G401 (cell line): Measurements from ENCODE around the gene OCSTAMP. TPM values are rescaled to one million over a fixed set of nuclear protein-coding genes. Genes with fewer than 3 reads are reported as not detected.

Source experiments
- DNase-seq: peaks from one replicate; pipeline ENCODE4 v3.0.0-alpha.2; 2015; ENCODE audit warnings: low spot score
- in situ Hi-C: cut with HindIII; loops from 2 replicates; pipeline ENCODE4 v1.10.0; 2016; ENCODE audit warnings: low sequenced_read_pairs, mixed read lengths
- total RNA-seq: library from RNA; depleted of rRNA; stranded (reverse); fragments of >200 nt; shearing (Covaris generic); gene quantifications from 2 replicates; pipeline ENCODE4 v1.2.3, GENCODE V29; 2014; rRNA removed

OCSTAMP gene
- total RNA-seq, result not detected in 2 replicates

DNA sequence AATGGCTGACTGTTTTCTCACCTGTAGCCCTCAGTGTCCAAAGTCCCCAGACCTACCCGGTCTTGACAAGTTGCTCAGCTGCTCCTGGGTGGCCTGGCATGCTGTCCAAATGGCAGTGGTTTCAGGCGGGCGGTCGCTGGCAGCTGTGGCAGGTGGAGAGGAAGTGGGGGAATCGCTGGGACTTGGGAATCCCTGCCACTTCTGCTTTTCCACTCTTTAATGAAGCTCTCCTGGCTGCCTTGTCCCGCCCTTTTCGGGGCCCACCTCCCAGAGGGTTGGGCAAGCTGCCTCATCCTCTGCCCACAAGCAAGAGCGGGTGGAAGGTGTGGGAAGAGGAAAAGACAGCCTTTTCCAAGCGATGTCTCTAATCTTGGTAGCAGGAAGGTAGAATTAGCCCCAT, at the start of gene OCSTAMP:
OCSTAMP (minus strand) TSS at position 194 of the 400 bp plus-strand sequence; CDS start at position 100, 94 bp downstream.
- in situ Hi-C loops, result no loop called here
- no peak for DNase-seq

- DNase-seq, result no peak
- in situ Hi-C loops, result no loop called here
Measured at GRCh38 chr20:46599227-46599987, 49.0 kb upstream of the OCSTAMP start.

- DNase-seq, result no peak
- in situ Hi-C loops, result no loop called here
Measured at GRCh38 chr20:46595933-46596332, 45.5 kb upstream of the OCSTAMP start.

GRCh38 chr20:46594725-46595124, 44.3 kb upstream of the OCSTAMP start:
- in situ Hi-C loops, result no loop called here
- no peak for DNase-seq

DNA sequence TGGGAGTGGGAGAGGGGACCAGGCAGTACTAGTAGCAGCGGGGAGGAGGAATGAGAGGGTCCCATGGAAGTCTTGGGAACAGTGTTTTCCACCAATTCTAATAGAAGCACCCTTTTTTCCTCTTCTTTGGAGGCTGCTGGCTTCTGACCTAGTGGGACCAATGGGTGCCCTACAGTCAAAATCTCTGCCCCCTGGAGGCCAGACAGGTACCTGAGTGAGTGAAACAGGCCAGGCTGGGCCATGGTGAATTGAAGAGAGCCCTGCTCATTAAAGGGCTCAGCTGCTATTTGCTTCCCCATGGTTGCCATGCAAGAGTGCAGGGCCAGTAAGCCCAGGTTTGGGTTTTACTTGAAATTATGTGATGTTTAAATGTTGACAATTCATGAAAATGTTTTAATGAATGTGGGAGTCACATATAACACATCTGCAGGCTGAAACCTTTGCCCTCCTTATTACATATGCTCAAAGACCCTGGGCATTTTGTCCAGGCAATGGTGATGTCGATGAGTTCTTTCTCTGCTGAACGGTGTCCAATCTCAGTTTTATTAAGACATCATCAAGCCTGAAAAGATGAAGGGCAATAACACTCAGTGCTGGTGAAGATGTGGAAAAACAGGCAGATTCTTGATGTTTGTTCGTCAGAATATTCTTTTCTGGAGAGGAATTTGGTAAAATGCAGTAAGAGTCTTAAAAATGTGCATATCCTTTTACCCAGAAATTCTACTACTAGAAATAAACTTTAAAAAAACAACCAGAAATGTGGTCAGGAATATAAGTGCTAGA, 42.3 kb upstream of the OCSTAMP start:
- in situ Hi-C loops, result no loop called here
- DNase-seq, result no peak

DNA sequence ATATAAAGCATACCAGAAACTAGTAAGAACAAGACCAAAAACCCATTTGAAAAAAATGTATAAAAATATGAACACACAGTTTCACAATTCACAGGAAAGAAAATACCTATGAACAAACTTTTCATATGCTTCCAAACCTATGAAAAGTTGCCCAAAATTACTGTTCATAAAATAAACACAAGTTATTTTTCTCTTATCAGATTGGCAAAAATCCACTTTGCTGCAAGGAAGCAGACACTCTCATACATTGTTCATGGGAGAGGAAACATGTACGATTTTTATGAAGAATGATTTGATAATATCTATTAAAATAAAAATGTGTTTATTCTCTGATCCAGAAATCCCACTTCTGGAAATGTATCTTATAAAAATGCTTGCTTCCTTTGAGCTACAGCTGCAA, 40.0 kb upstream of the OCSTAMP start:
- DNase-seq, result no peak
- in situ Hi-C loops, result no loop called here

- DNase-seq, result no peak
- in situ Hi-C loops, result no loop called here
Measured at GRCh38 chr20:46588532-46589511, 38.4 kb upstream of the OCSTAMP start.

DNA sequence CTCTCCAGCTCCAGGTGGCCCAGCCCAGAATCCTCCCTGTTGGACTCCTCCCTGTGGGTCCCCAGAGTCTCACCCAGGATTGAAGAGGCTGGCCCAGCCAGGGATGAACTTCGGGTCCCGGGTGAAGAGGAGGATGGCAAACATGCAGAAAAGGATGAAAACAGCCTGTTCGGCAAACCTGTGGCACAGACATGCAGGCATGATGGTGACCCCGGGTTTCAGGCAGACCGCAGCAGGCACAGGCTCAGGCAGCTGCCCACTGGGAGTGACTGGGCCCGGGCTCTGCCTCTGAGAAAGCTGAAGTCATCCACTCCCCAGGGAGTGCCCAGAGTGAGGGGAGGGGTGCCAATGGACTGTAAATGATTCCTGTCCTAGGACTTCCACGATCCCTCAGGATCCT, 37.5 kb upstream of the OCSTAMP start:
- in situ Hi-C loops, result no loop called here
- no peak for DNase-seq

GRCh38 chr20:46586724-46587123, 36.3 kb upstream of the OCSTAMP start:
- in situ Hi-C loops, result no loop called here
- no peak for DNase-seq

GRCh38 chr20:46584508-46584907, 34.1 kb upstream of the OCSTAMP start:
- in situ Hi-C loops, result no loop called here
- no peak for DNase-seq

GRCh38 chr20:46583411-46584214, 33.2 kb upstream of the OCSTAMP start:
- in situ Hi-C loops, result no loop called here
- DNase-seq, result no peak

GRCh38 chr20:46582648-46583047, 32.2 kb upstream of the OCSTAMP start:
- peak; percentile 93 for DNase-seq
- in situ Hi-C loops, result no loop called here

DNA sequence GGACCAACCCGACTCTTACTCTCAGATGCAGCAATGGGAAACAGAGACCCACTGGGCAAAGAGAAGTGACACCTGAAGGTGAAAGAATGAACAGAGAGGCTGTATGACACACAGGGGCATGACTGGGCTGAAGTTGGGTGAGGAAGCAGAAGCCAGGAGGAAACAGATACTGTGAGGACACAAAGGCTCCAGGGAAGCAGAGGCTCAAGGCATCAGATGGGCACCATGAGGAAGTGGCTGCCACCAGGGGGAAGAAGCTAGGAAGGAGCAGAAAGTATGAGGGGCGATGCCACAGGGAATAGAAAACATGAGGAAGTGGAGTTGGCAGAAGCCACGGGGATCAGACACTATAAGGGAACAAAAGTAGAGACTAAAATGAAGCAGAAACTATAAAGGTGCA, 30.9 kb upstream of the OCSTAMP start:
- in situ Hi-C loops, result no loop called here
- no peak for DNase-seq

DNA sequence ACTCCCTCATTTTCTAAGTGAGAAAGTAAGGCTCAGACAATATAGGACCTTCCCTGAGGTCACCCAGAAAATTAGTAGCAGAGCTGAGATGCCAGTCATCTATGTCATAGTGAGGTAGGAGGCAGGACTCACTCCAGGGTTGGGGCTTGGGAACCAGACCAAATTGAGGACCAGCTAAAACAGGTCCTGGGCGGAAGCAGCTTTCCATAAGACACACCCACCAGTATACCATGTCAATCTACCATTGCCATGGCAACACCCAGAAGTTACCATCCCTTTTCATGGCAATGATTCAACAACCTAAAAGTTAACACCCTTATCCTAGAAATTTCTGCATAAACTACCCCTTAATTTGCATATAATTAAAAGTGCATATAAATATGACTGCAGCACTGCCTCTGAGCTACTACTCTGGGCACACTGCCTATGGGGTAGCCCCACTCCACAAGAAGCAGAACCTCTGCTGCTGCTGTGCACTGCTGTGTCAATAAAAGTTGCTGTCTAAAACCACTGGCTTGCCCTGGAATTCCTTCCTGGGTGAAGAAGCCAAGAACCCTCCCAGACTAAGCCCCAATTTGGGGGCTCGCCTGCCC, 30.3 kb upstream of the OCSTAMP start:
- in situ Hi-C loops, result no loop called here
- no peak for DNase-seq

DNA sequence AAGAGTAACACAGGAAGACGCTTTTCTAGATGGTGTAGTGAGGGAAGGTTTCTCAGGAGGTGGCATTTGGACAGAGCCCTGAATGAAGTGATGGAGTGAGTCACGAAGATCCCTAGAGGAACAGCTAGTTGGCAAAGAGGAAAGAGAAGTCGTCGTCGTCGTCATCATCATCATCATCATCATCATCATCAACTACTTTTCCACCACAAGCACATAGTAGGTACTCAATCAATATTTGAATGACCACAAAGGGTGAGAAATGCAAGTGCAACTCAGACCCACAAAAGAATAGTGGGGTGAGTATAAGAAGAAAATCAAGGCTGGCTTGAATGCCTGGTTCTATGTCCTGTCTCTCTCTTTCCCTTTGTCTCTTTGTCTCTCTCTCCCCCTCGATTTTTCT, 28.3 kb upstream of the OCSTAMP start:
- in situ Hi-C loops, result no loop called here
- DNase-seq, result no peak

DNA sequence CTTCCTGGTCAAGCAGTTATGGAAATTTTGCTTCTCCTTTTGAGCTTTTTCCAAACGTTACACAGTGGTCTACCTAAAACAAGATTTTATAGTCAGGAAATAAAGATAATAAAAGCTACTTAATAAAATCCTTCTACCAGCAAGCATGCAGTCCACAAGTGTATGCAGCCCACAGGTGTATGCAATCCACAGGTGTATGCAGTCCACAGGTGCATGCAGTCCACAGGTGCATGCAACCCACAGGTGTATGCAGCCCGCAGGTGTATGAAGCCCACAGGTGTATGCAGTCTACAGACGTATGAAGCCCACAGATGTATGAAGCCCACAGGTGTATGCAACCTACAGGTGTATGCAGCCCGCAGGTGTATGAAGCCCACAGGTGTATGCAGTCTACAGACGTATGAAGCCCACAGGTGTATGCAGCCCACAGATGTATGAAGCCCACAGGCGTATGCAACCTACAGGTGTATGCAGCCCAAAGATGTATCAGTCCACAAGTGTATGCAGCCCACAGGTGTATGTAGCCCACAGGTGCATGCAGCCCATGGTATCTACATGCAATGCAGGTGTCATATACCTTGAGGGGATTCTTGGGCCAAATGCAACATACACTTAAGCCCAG, 26.4 kb upstream of the OCSTAMP start:
- DNase-seq, result no peak
- in situ Hi-C loops, result no loop called here

DNA sequence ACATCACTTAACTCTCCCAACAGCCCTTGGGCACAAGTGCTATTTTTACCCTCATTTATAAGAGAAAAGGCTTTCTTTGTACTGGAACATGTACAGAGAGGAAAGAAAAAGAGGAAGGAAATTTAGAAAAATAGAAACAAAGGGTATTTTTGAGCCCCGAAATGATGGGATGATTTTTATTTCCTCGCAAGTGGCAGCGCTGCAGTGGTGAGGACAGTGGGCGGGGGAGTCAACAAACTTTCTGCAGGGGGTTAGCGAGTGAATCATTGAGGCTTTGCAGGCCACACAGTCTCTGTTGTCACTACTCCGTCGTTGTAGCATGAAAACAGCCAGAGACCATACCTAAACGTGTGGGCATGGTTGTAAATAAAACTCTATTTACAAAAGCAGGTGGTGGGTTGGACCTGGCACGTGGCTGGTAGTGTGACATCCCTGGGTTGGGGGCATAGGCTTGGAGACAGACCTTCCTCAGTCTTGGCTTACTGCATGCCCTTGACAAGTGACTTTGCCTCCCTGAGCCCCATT, 25.5 kb upstream of the OCSTAMP start:
- in situ Hi-C loops, result no loop called here

DNA sequence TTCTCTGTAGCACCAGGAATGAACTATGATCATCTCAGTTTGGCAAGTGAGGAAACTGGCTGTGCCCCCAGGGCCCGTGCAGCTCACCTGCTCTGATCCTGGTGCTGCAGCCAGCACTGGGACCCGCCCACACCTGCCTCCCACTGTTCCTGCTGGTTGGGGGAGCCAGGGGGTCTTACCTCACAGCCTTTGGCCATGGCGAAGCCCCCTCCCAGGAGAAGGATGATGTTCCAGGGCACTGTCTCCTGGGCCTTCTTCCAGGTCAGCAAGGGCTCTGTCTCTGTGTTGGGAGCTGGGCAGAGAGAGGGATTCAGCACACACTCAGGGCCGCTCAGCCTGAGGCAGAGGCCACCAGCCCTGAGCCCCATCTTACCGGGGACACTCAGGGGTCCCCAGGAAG, 24.9 kb upstream of the OCSTAMP start:
- no peak for DNase-seq
- in situ Hi-C loops, result no loop called here

More for the DNA sequence above, 25.5 kb upstream of the OCSTAMP start:
- DNase-seq, result no peak
